ENCODE results near the gene ZNF100.
"Not testable (repeated sequence)": the region's sequence is repeated elsewhere in the genome, so short reads cannot be mapped to it uniquely, and the experiment has no call there.

The ZNF100 gene

DNA sequence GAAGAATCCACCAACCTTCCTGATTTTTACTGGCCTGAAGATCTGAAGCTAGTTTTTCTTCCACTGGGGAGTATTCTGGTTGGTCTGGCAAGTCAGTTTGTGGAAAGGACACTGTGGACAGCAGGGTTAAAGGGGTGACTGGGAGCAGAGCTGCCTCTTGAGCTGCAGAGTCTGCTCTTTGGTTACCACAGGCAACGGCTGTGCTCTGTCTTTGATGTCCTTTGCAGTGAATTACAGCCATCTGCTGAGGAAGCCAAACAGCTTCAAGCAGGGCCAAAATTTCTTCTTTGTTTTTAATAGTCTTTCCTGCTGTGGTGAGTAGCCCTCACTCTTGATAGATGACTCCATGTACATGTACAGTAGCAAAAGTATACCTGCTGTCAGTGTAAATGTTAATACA, 75.7 kb downstream of the ZNF100 start:
- no peak overlapping the region for H3K4me3 Mint-ChIP-seq
- H3K36me3 Mint-ChIP-seq (ENCODE audit: low read depth) = no peaks in the 10 kb centered on the region
- H3K27ac Mint-ChIP-seq = no peak overlapping the region
- H3K9me3 Mint-ChIP-seq = no peaks in the 10 kb centered on the region
- H3K27me3 Mint-ChIP-seq = no peaks in the 10 kb centered on the region
- H3K4me1 Mint-ChIP-seq (ENCODE audit: low read depth) = no peaks in the 10 kb centered on the region
- intact Hi-C loops (cut with micrococcal nuclease) = no loop called here

DNA sequence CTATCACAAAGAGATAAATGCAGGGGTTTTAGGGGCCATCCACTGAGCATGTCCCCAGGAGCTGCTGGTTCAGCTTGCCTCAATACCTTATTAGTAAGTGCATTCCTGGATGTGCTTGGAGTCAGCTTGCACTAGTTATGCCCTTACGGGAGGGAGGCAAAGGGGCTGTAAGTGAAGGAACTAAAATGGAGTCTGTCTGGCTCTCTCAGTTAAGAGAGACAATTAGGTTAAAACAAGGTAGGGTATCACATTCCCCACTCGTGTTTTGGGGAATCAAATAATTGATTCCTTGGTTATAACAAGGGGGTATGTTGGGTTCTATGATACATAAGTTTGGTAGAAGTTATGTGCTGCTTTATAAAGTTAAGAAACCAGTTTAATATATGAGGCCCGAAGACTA, 78.9 kb downstream of the ZNF100 start:
- Mint-ChIP-seq H3K4me3 (no peak overlapping the region), H3K27ac (no peak overlapping the region), H3K4me1 (ENCODE audit: low read depth) (no peaks in the 10 kb centered on the region), H3K27me3 (no peaks in the 10 kb centered on the region), H3K9me3 (no peaks in the 10 kb centered on the region), H3K36me3 (ENCODE audit: low read depth) (no peaks in the 10 kb centered on the region)
- intact Hi-C loops (cut with micrococcal nuclease) = no loop called here

DNA sequence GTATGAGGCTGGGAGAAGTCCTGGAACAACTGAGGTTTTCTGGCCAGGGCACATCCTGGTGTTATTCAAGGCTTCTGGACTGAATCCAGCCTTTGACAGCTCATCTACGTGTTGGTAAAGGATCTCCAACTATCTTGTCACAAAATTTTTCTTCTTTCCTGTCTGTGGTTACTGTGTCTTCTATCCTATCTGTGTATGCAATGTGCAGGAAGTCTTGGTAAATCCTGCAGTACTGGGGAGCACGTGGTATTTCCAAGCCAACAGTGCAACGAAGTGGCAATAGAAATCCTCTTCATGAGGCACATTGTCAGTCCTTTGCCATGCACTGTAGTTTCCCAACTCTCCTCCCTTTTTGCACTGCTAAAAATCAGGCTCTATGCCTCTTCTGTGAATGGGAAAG, 86.7 kb downstream of the ZNF100 start:
- Mint-ChIP-seq H3K4me3 (no peak overlapping the region), H3K27ac (no peak overlapping the region), H3K9me3 (peaks cover 24% of the 10 kb centered on the region), H3K27me3 (peaks cover 8% of the 10 kb centered on the region), H3K4me1 (ENCODE audit: low read depth) (peaks cover 10% of the 10 kb centered on the region), H3K36me3 (ENCODE audit: low read depth) (no peaks in the 10 kb centered on the region)
- intact Hi-C loops (cut with micrococcal nuclease) = no loop called here

DNA sequence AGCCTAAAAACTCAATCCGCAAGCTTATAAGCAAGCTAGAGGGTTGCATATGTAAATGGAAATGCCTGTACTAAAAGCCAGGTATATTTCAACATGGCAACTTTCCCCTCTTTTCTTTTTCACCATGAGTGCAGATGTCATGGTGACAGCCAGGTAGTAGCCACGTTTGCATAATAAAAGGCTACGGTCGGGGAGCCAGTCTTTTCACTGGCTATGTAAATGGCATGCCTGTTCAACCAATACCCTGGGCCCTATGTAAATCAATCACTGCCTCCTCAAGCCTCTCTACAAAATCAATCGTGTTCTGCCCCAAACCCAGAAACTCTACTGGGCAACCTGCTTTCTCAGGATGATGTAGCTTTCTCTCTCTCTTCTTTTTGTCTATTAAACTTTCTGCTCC, 87.4 kb downstream of the ZNF100 start:
- Mint-ChIP-seq H3K27ac (no peak overlapping the region), H3K4me3 (no peak overlapping the region), H3K36me3 (ENCODE audit: low read depth) (no peaks in the 10 kb centered on the region), H3K4me1 (ENCODE audit: low read depth) (peaks cover 10% of the 10 kb centered on the region), H3K9me3 (peaks cover 24% of the 10 kb centered on the region), H3K27me3 (peaks cover 8% of the 10 kb centered on the region)
- intact Hi-C loops (cut with micrococcal nuclease) = no loop called here

DNA sequence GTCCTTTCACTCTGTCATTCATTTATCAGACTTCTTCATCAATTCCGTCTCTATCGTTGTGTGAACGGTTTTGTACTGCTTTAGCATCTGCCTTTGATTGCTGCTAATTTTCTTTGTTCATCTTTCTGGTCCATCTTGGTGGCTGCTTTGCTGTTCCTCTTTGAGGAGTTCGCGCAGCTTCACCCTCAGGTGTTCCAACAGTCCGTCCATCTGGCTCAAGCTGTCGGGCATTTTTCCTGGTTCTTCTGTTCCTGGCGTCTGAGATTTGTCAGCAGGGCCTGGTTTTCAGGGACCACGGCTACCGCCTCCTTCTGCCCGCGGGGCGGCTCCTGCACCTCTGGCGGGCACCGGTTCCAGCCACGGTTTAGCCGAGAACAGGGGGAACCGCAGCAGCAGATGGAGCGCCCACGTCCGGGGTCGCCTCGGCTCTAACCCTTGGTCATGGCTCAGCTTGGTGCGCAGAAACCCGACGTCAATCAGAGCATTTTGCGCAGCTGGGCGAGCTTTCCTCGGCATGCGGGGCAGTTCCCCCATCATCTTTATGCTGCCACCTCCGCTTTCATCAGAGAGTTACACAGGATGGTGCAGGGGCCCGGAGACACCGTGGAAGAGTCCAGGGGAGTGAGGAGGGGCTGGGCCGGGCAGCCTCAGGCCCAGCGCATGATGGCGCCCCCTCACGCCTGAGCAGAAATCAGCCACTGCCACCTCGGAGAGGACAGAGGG, 89.5 kb downstream of the ZNF100 start:
- peaks cover 24% of the 10 kb centered on the region for H3K9me3 Mint-ChIP-seq
- peaks cover 10% of the 10 kb centered on the region for H3K4me1 Mint-ChIP-seq (ENCODE audit: low read depth)
- intact Hi-C loops (cut with micrococcal nuclease) = no loop called here
- H3K27me3 Mint-ChIP-seq = peaks cover 8% of the 10 kb centered on the region
- H3K36me3 Mint-ChIP-seq (ENCODE audit: low read depth) = no peaks in the 10 kb centered on the region
- peak overlapping the region; percentile 65 for H3K4me3 Mint-ChIP-seq
- no peak overlapping the region for H3K27ac Mint-ChIP-seq

DNA sequence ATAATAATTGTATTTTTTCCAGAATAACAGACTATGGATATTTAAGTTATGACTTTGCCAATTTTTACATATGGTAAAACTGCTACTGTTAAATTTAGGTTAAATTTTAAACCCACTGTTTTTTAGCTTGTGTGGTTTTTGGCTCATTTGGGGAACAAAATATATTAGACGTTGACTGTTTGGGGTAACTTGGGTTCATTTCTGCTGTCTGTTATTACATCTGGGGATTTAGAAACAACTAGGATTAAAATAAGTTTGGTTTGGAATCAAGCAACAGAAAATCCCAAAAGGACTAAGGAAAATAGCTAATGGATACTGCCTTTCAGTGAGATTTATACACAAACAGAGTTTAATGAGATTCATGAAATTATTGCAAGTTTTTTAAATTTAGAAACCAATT, 92.9 kb downstream of the ZNF100 start:
- Mint-ChIP-seq H3K9me3 (peaks cover 7% of the 10 kb centered on the region), H3K36me3 (ENCODE audit: low read depth) (no peaks in the 10 kb centered on the region), H3K27me3 (peaks cover 8% of the 10 kb centered on the region), H3K4me1 (ENCODE audit: low read depth) (peaks cover 10% of the 10 kb centered on the region), H3K27ac (no peak overlapping the region), H3K4me3 (no peak overlapping the region)
- intact Hi-C loops (cut with micrococcal nuclease) = no loop called here

DNA sequence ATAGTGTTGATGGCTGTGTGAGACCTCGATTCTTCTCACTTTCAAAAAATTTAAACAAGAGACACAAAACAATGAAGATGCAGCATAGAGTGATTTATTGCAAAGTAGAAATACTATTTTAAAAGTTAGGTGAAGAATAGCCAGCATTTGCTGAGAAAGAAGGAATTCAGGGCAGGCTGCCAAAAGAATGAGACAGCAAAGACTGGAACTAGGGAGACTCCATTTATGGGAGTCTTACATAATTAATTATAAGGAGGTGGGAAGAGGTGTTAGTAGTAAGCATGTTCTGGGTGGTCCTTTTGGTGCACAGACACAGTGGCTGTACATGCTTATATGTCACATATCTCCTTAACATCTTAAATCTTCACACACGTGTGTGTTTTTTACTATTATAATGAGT, 93.9 kb downstream of the ZNF100 start:
- H3K36me3 Mint-ChIP-seq (ENCODE audit: low read depth); H3K4me1 Mint-ChIP-seq (ENCODE audit: low read depth); intact Hi-C loops (cut with micrococcal nuclease); H3K27ac Mint-ChIP-seq; H3K4me3 Mint-ChIP-seq; H3K9me3 Mint-ChIP-seq; H3K27me3 Mint-ChIP-seq: not testable (repeated sequence)

Data from dendritic cell treated with granulocyte-macrophage colony-stimulating factor and Interleukin-4, amounts not matched to agents 40 ng/mL and 50 ng/mL, for 4 days (primary cell).